ENCODE measurements around the gene MUC2.
"Not testable (repeated sequence)": the region's sequence is repeated elsewhere in the genome, so short reads cannot be mapped to it uniquely, and the experiment has no call there.

The MUC2 gene

GRCh38 chr11:1108246-1108900, 33.7 kb downstream of the MUC2 start:
- DNase-seq: no peak

GRCh38 chr11:1109101-1109917, 34.6 kb downstream of the MUC2 start:
- DNase-seq: no peak

DNA sequence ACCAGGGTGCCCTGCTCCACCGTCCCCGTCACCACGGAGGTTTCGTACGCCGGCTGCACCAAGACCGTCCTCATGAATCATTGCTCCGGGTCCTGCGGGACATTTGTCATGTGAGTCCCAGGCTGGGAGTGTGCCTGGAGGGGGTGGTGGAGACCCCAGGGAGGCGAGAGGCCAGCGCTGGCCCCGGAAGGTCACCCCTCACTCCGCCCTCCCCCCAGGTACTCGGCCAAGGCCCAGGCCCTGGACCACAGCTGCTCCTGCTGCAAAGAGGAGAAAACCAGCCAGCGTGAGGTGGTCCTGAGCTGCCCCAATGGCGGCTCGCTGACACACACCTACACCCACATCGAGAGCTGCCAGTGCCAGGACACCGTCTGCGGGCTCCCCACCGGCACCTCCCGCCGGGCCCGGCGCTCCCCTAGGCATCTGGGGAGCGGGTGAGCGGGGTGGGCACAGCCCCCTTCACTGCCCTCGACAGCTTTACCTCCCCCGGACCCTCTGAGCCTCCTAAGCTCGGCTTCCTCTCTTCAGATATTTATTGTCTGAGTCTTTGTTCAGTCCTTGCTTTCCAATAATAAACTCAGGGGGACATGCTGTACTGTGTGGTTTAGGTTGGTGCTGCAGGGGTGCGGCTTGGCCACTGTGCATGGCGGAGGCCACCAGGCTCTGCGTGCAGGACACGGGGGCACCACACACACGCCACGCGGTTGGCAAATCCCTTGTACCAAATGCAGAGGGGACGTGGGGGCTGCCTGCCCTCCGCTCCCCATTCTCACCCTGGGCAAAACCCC, 35.4 kb downstream of the MUC2 start:
- DNase-seq: no peak

- DNase-seq: peak; percentile 47
These were observed 37.0 kb downstream of the MUC2 start for GRCh38 chr11:1111545-1112212.

DNA sequence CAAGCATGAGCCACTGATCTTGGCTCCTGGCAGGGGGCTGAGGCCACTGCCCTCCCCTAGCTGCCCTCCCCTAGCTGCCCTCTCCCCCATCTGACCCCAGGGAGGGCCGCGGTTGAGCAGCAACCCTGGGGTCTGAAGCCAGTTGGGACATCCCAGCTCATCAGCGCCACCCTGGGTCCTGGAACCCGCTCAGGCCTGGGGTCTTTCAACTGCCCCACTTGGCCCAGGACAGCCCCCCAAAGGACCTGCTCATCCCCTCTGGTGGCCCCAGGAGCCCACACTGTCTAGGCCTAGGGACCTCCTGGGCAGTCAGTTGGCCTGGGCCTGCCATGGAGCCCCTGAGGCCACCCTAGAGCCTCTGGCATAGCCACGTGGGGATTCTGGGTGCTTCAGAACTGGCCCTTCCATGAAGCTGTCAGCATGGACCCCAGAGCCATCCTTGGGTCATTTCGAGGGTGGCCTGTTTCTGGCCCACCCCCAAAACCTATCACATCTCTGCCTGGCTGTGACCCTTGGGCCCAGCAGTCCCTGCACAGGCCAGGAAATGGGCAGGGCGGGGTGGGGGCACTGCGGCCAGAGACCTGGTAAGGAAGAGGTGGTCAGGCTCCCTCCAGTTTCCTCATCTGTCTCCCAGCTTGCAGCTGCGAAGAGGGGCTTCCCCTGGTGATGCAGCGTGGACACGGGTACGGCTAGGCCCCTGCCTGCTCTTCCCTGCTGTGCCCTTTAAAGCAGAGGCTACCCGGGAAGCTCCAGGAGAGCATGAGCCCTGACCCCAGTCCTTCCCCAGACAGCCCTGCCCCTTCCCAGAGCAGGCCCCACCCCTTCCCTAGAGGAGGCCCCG, 37.9 kb downstream of the MUC2 start:
- peak; percentile 54 for DNase-seq

DNA sequence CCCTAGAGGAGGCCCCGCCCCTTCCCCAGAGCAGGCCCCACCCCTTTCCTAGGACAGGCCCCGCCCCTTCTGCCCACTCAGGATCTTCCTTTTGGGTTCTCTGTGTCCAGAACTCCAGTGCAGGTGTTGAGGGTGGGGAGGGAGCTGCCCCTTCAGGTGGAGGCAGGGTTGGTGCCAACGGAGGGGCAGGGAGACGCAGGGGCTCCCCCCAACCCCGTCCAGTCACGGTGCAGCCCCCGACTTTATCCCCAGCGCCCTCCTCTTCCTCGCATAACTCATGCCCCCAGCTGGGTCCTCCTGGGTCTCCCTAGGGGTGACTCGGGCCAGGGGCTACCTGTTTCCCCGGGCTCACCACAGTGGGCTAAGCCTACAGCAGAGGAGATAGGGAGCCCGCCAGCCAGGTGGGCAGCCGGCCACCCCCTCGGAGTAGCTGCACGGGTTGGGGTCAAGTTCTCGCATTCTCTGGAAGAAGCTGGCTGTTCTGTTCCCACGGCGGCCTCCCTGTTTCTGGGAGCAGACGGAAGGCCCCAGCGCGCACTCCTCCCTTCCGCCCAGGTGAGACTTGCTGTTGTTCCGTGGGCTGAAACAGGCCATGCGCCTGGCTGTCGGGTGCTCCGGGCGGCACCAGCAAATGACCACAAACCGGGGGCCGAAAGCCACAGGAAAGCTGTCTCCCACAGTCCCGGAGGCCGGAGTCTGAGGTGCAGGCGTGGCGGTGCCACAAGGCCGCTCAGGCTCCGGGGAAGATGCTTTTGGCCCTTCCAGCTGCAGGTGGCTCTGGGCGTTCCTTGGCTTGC, 38.9 kb downstream of the MUC2 start:
- DNase-seq: peak; percentile 59

- DNase-seq: not testable (repeated sequence)
These were observed 40.6 kb downstream of the MUC2 start for GRCh38 chr11:1115292-1115691.

- DNase-seq: no peak
These were observed 41.4 kb downstream of the MUC2 start for GRCh38 chr11:1116104-1116503.

DNA sequence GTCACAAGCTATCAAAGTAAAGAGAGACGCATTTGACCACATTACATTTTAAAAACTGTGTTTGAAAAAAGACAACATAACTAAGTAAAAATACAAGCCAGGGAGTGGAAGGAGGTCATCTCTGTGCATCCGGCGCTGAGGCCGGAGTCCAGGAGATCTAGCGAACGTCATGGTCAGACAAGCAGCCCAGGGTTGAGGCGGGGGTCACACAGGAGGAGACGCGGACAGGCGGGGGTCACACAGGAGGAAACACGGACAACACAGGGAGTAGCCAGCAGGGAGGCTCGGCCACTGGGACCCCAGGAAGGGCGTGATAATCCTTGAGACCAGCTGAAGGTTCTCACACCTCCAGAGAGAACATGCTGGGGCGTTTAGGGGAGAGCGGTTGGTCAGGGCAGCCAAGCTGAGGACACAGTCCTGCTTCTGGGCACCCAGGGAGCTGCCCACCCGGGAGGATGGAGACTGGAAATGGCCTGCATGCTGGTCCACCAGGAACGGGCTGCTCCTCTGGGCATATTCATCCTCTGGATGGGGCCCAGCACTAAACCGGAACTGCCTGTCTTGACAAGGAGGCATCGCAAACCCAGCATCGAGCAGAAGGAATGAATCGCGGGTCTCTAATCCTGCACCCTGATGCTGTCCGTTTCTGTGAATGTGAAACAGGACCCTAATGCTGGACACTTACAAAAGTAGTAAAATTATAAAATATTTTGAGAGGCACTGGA, 42.2 kb downstream of the MUC2 start:
- peak; percentile 44 for DNase-seq

DNA sequence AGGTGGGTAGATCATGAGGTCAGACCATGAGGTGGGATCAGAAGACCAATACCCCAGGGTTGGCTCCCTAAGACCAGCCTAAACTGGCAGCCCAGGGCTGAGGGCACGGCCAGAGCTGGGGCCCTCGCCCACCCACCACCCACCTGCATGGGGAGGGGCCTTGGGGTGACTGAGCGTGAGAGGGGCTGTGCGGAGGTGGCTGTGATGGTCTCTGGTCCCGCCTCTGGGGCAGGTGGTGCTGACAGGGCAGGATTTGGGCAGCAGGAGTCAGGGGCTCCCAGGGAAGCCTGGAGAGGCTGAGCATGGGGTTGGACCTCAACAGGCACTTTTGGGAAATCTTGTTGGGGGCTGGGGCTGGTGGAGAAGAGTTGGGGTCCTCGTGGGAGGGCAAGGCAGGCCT, 43.3 kb downstream of the MUC2 start:
- DNase-seq: peak; percentile 53

DNA sequence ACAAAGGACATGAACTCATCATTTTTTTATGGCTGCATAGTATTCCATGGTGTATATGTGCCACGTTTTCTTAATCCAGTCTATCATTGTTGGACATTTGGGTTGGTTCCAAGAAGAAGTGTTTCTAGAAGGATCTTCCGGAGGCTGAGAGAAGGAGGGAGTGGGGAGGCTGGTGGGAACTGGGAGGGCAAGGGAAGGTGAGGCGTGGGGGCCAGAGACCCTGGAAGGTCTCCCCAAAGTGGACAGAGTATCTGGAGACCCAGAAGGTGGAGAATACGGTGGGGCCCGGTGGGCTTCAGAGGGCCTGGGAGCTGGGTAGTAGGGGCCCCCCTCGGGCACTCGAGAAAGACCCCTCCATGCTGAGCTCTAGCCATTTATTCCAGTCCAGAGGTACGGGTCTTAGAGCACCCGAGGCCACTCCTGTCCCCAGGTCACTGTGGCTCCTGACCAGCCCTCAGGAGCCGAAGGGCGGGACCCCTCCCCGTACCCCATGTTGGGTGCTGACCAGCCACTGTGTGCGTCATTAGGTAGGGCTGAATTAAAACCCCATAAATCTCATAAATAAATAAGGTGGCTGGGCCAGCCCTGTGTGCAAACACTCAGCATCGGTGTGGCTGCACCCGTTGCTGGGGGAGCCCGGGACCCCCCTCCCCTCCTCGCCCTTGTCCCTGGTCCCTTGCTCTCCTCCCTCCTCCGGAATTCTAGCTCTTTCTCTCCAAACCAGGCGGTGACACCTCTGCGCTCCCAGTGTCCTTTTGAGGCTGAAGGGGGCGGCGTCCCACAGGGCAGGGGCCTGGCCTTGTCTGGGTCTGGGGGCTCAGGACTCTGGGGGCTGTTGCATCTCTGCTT, 44.3 kb downstream of the MUC2 start:
- no peak for DNase-seq

DNA sequence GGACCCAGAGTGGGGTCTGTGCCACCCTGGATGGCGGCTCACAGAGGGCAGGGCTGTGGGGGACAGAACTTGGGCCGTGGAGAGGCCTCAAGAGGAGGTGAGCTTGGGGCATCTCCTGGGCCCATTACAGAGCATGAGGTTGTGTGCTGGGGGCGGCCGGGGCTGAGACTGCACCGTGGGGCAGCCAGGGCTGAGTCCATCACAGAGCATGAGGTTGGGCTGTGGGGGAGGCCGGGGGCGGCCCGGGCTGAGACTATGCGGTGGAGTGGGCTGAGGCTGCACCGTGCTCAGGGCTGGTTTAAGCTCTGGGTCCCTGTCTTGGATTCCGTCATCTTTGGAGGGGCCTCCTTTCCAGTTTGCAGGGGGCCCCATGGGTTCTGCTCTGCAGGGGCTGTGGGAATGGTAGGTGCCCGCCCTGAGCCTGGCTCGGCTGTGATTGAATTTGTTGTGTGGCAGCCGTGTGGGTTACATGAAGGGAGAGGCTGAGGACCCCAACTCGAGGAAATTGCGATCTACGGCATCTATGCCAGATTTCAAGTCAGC, 45.0 kb downstream of the MUC2 start:
- DNase-seq: peak; percentile 54

DNA sequence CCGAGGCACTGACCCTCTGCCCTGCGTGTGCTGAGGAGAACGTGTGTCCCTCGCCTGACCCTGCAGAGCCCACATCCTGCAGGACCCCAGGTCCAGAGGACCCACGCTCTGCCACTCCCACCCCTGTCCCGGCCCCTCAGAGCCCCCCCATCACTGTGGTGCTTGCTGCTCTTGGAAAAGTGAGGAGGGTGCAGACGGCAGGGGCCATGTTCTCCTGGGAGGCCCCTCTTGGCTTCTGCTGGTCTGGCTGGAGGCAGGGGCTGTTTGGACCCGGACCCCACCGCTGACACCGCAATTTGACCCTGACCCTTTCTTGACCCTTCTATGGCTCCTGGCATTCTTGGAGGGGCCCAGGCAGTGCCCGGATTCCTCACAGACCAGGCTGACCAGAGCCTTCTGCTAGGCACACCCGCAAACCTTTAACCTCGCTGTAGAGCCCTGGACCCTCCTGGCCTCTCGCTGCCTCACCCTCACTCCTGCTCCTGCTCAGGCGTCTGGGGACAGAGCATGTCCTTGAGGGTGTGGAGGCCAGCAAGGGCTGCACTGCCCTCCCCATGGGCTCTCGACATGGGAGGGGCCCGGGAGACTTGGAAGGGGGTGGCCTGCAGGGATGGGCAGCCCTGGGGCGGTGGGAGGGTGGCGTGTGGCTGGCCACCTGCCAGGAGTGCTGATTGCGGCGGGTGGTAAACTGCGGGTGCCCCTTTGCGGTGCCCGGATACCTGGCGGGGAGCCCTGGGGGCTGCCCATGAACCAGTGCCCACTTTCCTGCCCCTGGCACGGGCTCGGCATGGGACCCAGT, 46.1 kb downstream of the MUC2 start:
- peak; percentile 56 for DNase-seq

GRCh38 chr11:1121331-1121812, 46.7 kb downstream of the MUC2 start:
- peak; percentile 46 for DNase-seq

- DNase-seq: peak; percentile 49
These were observed 47.4 kb downstream of the MUC2 start for GRCh38 chr11:1121813-1122663.

GRCh38 chr11:1122664-1123002, 48.0 kb downstream of the MUC2 start:
- DNase-seq: peak; percentile 38

DNA sequence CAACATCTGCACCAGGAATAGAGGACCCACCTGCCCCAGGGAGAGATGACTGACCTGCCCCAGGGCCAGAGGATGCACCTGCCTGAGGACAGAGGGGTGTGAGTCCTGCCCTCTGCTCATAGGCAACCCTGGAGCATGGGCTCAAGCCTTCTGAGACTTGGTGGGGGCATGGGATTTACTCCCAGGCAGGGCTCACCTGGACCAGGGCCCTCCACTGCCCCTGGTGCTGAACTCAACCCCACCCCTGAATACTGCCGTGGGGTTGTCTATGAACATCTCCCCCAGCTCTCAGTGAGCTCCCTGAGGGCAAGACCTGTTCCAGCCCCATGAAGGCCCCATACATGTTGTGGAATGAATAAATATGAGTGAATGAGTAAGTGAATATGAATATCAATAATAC, 49.3 kb downstream of the MUC2 start:
- DNase-seq: no peak
